Testis (tissue), 3 donors: ENCODE data around the gene GBE1. TPM values are rescaled to one million over a fixed set of nuclear protein-coding genes. Genes with fewer than 3 reads are reported as not detected.
A peak's percentile ranks its signal among the peaks of the same experiment; 100 is the strongest.

Experiments used
- DNase-seq: peaks from one replicate; pipeline ENCODE4 v3.0.0-alpha.2; 2019
- H3K27ac ChIP-seq, 2 donors: fragments of 200-600 bp; sonication (generic); one replicate each; pipeline ENCODE4 v1.5.1; 2019
- H3K27me3 ChIP-seq: fragments of 200-600 bp; sonication (generic); one replicate; pipeline ENCODE4 v1.5.1; 2019
- H3K36me3 ChIP-seq: fragments of 200-600 bp; sonication (generic); one replicate; pipeline ENCODE4 v1.5.1; 2017; ENCODE audit warnings: low read depth; ENCODE audit errors: missing control alignments
- H3K4me1 ChIP-seq: fragments of 200-600 bp; sonication (generic); one replicate; pipeline ENCODE4 v1.5.1; 2019
- H3K4me3 ChIP-seq, 2 donors: fragments of 200-600 bp; sonication (generic); one replicate each; pipeline ENCODE4 v1.5.1; 2017 to 2019
- H3K9me3 ChIP-seq: fragments of 200-600 bp; sonication (generic); one replicate; pipeline ENCODE4 v1.5.1; 2017
- CTCF ChIP-seq, 3 experiments: fragments of 450-650 bp in 2 of 3; fragments of 200-600 bp in 1 of 3; sonication (generic) in 1 of 3; IDR thresholded peaks; one replicate each; pipeline ENCODE4 v1.5.1; 2016 to 2019; ENCODE audit warnings: antibody characterized with exemption in 3 of 3, mild to moderate bottlenecking in 2 of 3, moderate library complexity in 1 of 3
- POLR2A ChIP-seq: fragments of 450-650 bp; IDR thresholded peaks from one replicate; pipeline ENCODE4 v1.6.1; 2017; ENCODE audit warnings: antibody characterized with exemption, mild to moderate bottlenecking, moderate library complexity
- WGBS, 2 donors: methylation state at CpG; one replicate each; pipeline ENCODE4 v1.1.5; 2018; 5-methylcytosine and 5-hydroxymethylcytosine counted together
- intact Hi-C: fragments of 100-400 bp; cut with DNase I; formaldehyde crosslinking; loops from one replicate; pipeline ENCODE4 v1.15.1; 2023; ENCODE audit warnings: low total_unique reads
- polyA plus RNA-seq: library from polyadenylated mRNA; stranded (reverse); fragments of 350-450 nt; fragmentation: Illumina TruSeq; extraction: RNeasy Lipid Tissue Mini Kit (QIAGEN cat#74804); gene quantifications from one replicate; pipeline ENCODE4 v1.2.3, GENCODE V29; 2014; ENCODE audit warnings: low read depth, low replicate concordance; ENCODE audit not compliant: insufficient read depth
- total RNA-seq, 2 donors: library from RNA; depleted of rRNA; stranded (reverse); fragments of >200 nt; gene quantifications; one replicate each; pipeline ENCODE4 v1.2.3, GENCODE V29; 2016

Gene GBE1
- total and polyA plus RNA-seq, 3 donors from 2014 or later: 14.1 to 23.5 (median 19.4) TPM

- DNase-seq: peak; percentile 98
- intact Hi-C loops: no loop called here
- Histone ChIP-seq H3K36me3 (no peaks in the 10 kb centered on the region), H3K4me3 (no peak overlapping the region), H3K27me3 (no peaks in the 10 kb centered on the region), H3K4me1 (no peaks in the 10 kb centered on the region), H3K9me3 (no peaks in the 10 kb centered on the region), H3K27ac (no peak overlapping the region)
- TF ChIP-seq POLR2A (no peak), CTCF (IDR thresholded peaks at IDR 0.05) (peak; percentile 65 to 91 (median 85))
- 40 to 41% methylated on average over 7 of the region's 7 CpGs for WGBS, 2 donors
Observed at GRCh38 chr3:81490541-81491288, 270.7 kb downstream of the GBE1 start.

- DNase-seq: no peak
Observed at GRCh38 chr3:81485444-81485865, 276.0 kb downstream of the GBE1 start.

GRCh38 chr3:81484520-81484919 lies 276.9 kb downstream of the GBE1 start:
- Histone ChIP-seq H3K27me3 (no peaks in the 10 kb centered on the region), H3K4me1 (no peaks in the 10 kb centered on the region), H3K4me3 (no peak overlapping the region), H3K9me3 (no peaks in the 10 kb centered on the region), H3K27ac (no peak overlapping the region), H3K36me3 (no peaks in the 10 kb centered on the region)
- TF ChIP-seq CTCF (IDR thresholded peaks at IDR 0.05) (no peak), POLR2A (no peak)
- 84 to 92% methylated on average over 5 of the region's 5 CpGs for WGBS, 2 donors
- no peak for DNase-seq
- intact Hi-C loops: no loop called here

More at GRCh38 chr3:81485444-81485865, 276.0 kb downstream of the GBE1 start:
- TF ChIP-seq POLR2A (no peak), CTCF (IDR thresholded peaks at IDR 0.05) (no peak)
- H3K36me3 ChIP-seq: no peaks in the 10 kb centered on the region
- no peaks in the 10 kb centered on the region for H3K9me3 ChIP-seq
- no peaks in the 10 kb centered on the region for H3K4me1 ChIP-seq
- H3K27me3 ChIP-seq: no peaks in the 10 kb centered on the region
- no peak overlapping the region for H3K4me3 ChIP-seq
- intact Hi-C loops: no loop called here
- H3K27ac ChIP-seq: no peak overlapping the region
- 73 to 77% methylated on average over 5 of the region's 5 CpGs for WGBS, 2 donors

- Histone ChIP-seq H3K4me1 (no peaks in the 10 kb centered on the region), H3K4me3 (no peak overlapping the region), H3K27me3 (no peaks in the 10 kb centered on the region), H3K36me3 (no peaks in the 10 kb centered on the region), H3K9me3 (no peaks in the 10 kb centered on the region), H3K27ac (no peak overlapping the region)
- intact Hi-C loops: no loop called here
- TF ChIP-seq POLR2A: no peak
- no peak for DNase-seq
- WGBS, 2 donors: 83 to 90% methylated on average over 3 of the region's 3 CpGs
Observed at GRCh38 chr3:81483046-81483445, 278.4 kb downstream of the GBE1 start.

- 87 to 92% methylated on average over 2 of the region's 2 CpGs for WGBS, 2 donors
Observed at GRCh38 chr3:81477740-81478139, 283.7 kb downstream of the GBE1 start.

More at GRCh38 chr3:81477740-81478139, 283.7 kb downstream of the GBE1 start:
- Histone ChIP-seq H3K9me3 (no peaks in the 10 kb centered on the region), H3K27me3 (no peaks in the 10 kb centered on the region), H3K36me3 (no peaks in the 10 kb centered on the region), H3K27ac (no peak overlapping the region), H3K4me3 (no peak overlapping the region), H3K4me1 (no peaks in the 10 kb centered on the region)
- TF ChIP-seq POLR2A: no peak
- no peak for TF ChIP-seq CTCF (IDR thresholded peaks at IDR 0.05)
- no peak for DNase-seq
- intact Hi-C loops: no loop called here
